Right cardiac atrium (tissue), 5 donors: Measurements from ENCODE around the gene SEC61G. TPM values are rescaled to one million over a fixed set of nuclear protein-coding genes. Genes with fewer than 3 reads are reported as not detected.

Experiments used
- ATAC-seq, 2 donors: fragments of 200-7000 bp; cut with Tn5 transposase; one replicate each; pipeline versions ENCODE4 v1.8.0 to v1.9.1; 2020; ENCODE audit warnings: moderate library complexity in 2 of 2, mild to moderate bottlenecking in 1 of 2
- DNase-seq, 3 donors: peaks; one replicate each; pipeline ENCODE4 v3.0.0-alpha.2; 2020
- H3K27ac ChIP-seq: one replicate; pipeline ENCODE4 v1.5.1; 2013; ENCODE audit warnings: mild to moderate bottlenecking, low read length, control low read depth, moderate library complexity
- H3K27me3 ChIP-seq: one replicate; pipeline ENCODE4 v1.6.1; 2013; ENCODE audit not compliant: control insufficient read depth, insufficient read depth
- H3K4me1 ChIP-seq: one replicate; pipeline ENCODE4 v1.6.1; 2013; ENCODE audit warnings: low read length; ENCODE audit not compliant: control insufficient read depth, insufficient read depth
- H3K4me3 ChIP-seq: one replicate; pipeline ENCODE4 v1.5.1; 2013; ENCODE audit warnings: low read length, control low read depth
- H3K9me3 ChIP-seq: one replicate; pipeline ENCODE4 v1.6.1; 2013; ENCODE audit warnings: low read length; ENCODE audit not compliant: control insufficient read depth
- WGBS: extraction: QIAGEN DNeasy Blood & Tissue Kit; methylation state at CpG from one replicate; pipeline ENCODE4 v1.1.7; 2013; 5-methylcytosine and 5-hydroxymethylcytosine counted together
- intact Hi-C, 4 donors: fragments of 100-400 bp; cut with DNase I; formaldehyde crosslinking; loops; one replicate each; pipeline versions ENCODE4 v1.11.0 to v1.14.0; 2022 to 2023
- long read RNA-seq, 4 donors: library from polyadenylated mRNA; unstranded; transcript quantifications; one replicate each; pipeline ENCODE4 v2.0.0, GENCODE V29; 2020 to 2021
- polyA plus RNA-seq: library from polyadenylated mRNA; stranded (reverse); fragments of 200-250 nt; gene quantifications from one replicate; pipeline ENCODE4 v1.2.3, GENCODE V29; 2013
- total RNA-seq, 4 donors: library from RNA; stranded (reverse); fragmentation: NEBNext Ultra II Directional; extraction: Animal tissue kit (Norgen Biotek cat#: 25700); gene quantifications; one replicate each; pipeline ENCODE4 v1.2.1, GENCODE V29; 2021
- donor health status: healthy with polysubstance abuse.
- donor health status: DM: no; HTN: yes; CAD: no.
- donor health status: DM: no; HTN: no; CAD: no.
- donor health status: DM: no; HTN: yes; CAD: no; lungs with severe emphysema.
- donor health status: DM: yes; HTN: yes; CAD: no.

The SEC61G gene
- total RNA-seq (100 to 1,000 TPM in 1 of 4 donors, 10 to 100 TPM in 3; 72.3 to 126 (median 90.4) TPM), polyA plus RNA-seq (329 TPM)
- long read RNA-seq, donor 1, transcript SEC61G-201 (4 exons, 462 nt): major isoform, 24 of 26 reads
- long read RNA-seq, donor 1, partial matches to known transcripts: 0 of 26 reads
- long read RNA-seq, donor 1, other reads (novel, unspliced or antisense): 0 of 26 reads
- long read RNA-seq, donor 2, transcript SEC61G-201 (4 exons, 462 nt): major isoform, 27 of 32 reads
- long read RNA-seq, donor 2, partial matches to known transcripts: 1 of 32 reads
- long read RNA-seq, donor 2, other reads (novel, unspliced or antisense): 0 of 32 reads
- long read RNA-seq, donor 3, transcript SEC61G-201 (4 exons, 462 nt): major isoform, 16 of 17 reads
- long read RNA-seq, donor 3, partial matches to known transcripts: 1 of 17 reads
- long read RNA-seq, donor 3, other reads (novel, unspliced or antisense): 0 of 17 reads
- long read RNA-seq, donor 4, transcript SEC61G-201 (4 exons, 462 nt): major isoform, 10 of 10 reads
- long read RNA-seq, donor 4, partial matches to known transcripts: 0 of 10 reads
- long read RNA-seq, donor 4, other reads (novel, unspliced or antisense): 0 of 10 reads

- H3K27ac ChIP-seq: peak within 1 kb of the TSS; percentile 96
- WGBS: under 1% methylated on average over 72 of the region's 72 CpGs
These were observed at the start of gene SEC61G for GRCh38 chr7:54758702-54759592. Gene SEC61G, minus strand, starts transcription at chr7:54759211. Its CDS starts 1,623 bp downstream, at chr7:54757588.

GRCh38 chr7:54802841-54803240, 43.8 kb upstream of the SEC61G start:
- no peak overlapping the region for H3K4me3 ChIP-seq
- intact Hi-C loops: no loop called here
- H3K4me1 ChIP-seq: no peaks in the 10 kb centered on the region
- H3K27me3 ChIP-seq: no peaks in the 10 kb centered on the region
- 80% methylated on average over 4 of the region's 4 CpGs for WGBS
- no peak for DNase-seq
- H3K9me3 ChIP-seq: no peaks in the 10 kb centered on the region
- no peak overlapping the region for H3K27ac ChIP-seq
- no peak for ATAC-seq

More at GRCh38 chr7:54758702-54759592, at the start of gene SEC61G:
- Histone ChIP-seq H3K4me3 (peak within 1 kb of the TSS; percentile 90), H3K9me3 (no peaks in the 10 kb centered on the region), H3K4me1 (peaks cover 2% of the 10 kb centered on the region), H3K27me3 (no peaks in the 10 kb centered on the region)
- ATAC-seq: peak; percentile 99
- peak; percentile 99 for DNase-seq
- intact Hi-C loops: no loop called here

- ATAC-seq (no peak), DNase-seq (no peak)
- 49% methylated on average over 11 of the region's 11 CpGs for WGBS
- Histone ChIP-seq H3K4me3 (no peak overlapping the region), H3K9me3 (no peaks in the 10 kb centered on the region), H3K27ac (no peak overlapping the region), H3K4me1 (no peaks in the 10 kb centered on the region), H3K27me3 (no peaks in the 10 kb centered on the region)
- intact Hi-C loops: no loop called here
These were observed 43.1 kb upstream of the SEC61G start for GRCh38 chr7:54802114-54802513.

GRCh38 chr7:54799792-54800191, 40.8 kb upstream of the SEC61G start:
- intact Hi-C loops: no loop called here
- Histone ChIP-seq H3K27ac (no peak overlapping the region), H3K27me3 (no peaks in the 10 kb centered on the region), H3K4me3 (no peak overlapping the region), H3K4me1 (no peaks in the 10 kb centered on the region), H3K9me3 (no peaks in the 10 kb centered on the region)
- WGBS: 23% methylated on average over 3 of the region's 3 CpGs
- ATAC-seq (peak; percentile 59 to 88), DNase-seq (no peak)

- intact Hi-C loops: no loop called here
- no peaks in the 10 kb centered on the region for H3K27me3 ChIP-seq
- H3K4me1 ChIP-seq: no peaks in the 10 kb centered on the region
- no peaks in the 10 kb centered on the region for H3K9me3 ChIP-seq
- ATAC-seq (no peak), DNase-seq (no peak)
- no peak overlapping the region for H3K4me3 ChIP-seq
- WGBS: 81% methylated on average over 4 of the region's 4 CpGs
- no peak overlapping the region for H3K27ac ChIP-seq
These were observed 39.5 kb upstream of the SEC61G start for GRCh38 chr7:54798530-54798929.

- DNase-seq (no peak), ATAC-seq (no peak)
- intact Hi-C loops: no loop called here
- Histone ChIP-seq H3K4me1 (no peaks in the 10 kb centered on the region), H3K9me3 (no peaks in the 10 kb centered on the region), H3K4me3 (no peak overlapping the region), H3K27me3 (no peaks in the 10 kb centered on the region), H3K27ac (no peak overlapping the region)
- 72% methylated on average over 4 of the region's 4 CpGs for whole genome bisulfite sequencing
These were observed 37.8 kb upstream of the SEC61G start for GRCh38 chr7:54796853-54797252.

- no peak overlapping the region for H3K4me3 ChIP-seq
- no peaks in the 10 kb centered on the region for H3K9me3 ChIP-seq
- no peaks in the 10 kb centered on the region for H3K27me3 ChIP-seq
- intact Hi-C loops: no loop called here
- H3K4me1 ChIP-seq: no peaks in the 10 kb centered on the region
- 76% methylated on average over 6 of the region's 6 CpGs for WGBS
- no peak for ATAC-seq
- no peak for DNase-seq
- H3K27ac ChIP-seq: no peak overlapping the region
These were observed 37.1 kb upstream of the SEC61G start for GRCh38 chr7:54796150-54796549.

GRCh38 chr7:54792383-54792782, 33.4 kb upstream of the SEC61G start:
- no peak overlapping the region for H3K4me3 ChIP-seq
- H3K4me1 ChIP-seq: no peaks in the 10 kb centered on the region
- H3K9me3 ChIP-seq: no peaks in the 10 kb centered on the region
- H3K27me3 ChIP-seq: no peaks in the 10 kb centered on the region
- H3K27ac ChIP-seq: no peak overlapping the region
- ATAC-seq (no peak), DNase-seq (no peak)
- 55% methylated on average over 11 of the region's 11 CpGs for WGBS
- intact Hi-C loops: no loop called here

- intact Hi-C loops: loop anchor here (2.0 to 10.0 kb wide), 5 partner anchors 49 to 469 kb away; no protein-coding TSS in a partner anchor
- H3K9me3 ChIP-seq: no peaks in the 10 kb centered on the region
- DNase-seq (no peak), ATAC-seq (peak; percentile 81 to 90)
- H3K4me3 ChIP-seq: no peak overlapping the region
- H3K4me1 ChIP-seq: no peaks in the 10 kb centered on the region
- no peak overlapping the region for H3K27ac ChIP-seq
- H3K27me3 ChIP-seq: no peaks in the 10 kb centered on the region
- whole genome bisulfite sequencing: 2% methylated on average over 9 of the region's 9 CpGs
These were observed 29.7 kb upstream of the SEC61G start for GRCh38 chr7:54788664-54789063.

- Histone ChIP-seq H3K4me1 (no peaks in the 10 kb centered on the region), H3K4me3 (no peak overlapping the region), H3K27ac (no peak overlapping the region), H3K27me3 (no peaks in the 10 kb centered on the region), H3K9me3 (no peaks in the 10 kb centered on the region)
- intact Hi-C loops: loop anchor here (5.0 to 10.0 kb wide), 4 partner anchors 52 to 472 kb away; no protein-coding TSS in a partner anchor
- DNase-seq (no peak), ATAC-seq (no peak)
- WGBS: 79% methylated on average over 8 of the region's 8 CpGs
These were observed 26.2 kb upstream of the SEC61G start for GRCh38 chr7:54785261-54785660.
